ENCODE data around the gene SPATS2.

SPATS2 gene

GRCh38 chr12:49334226-49334625 lies 33.0 kb upstream of the SPATS2 start:
- DNase-seq (ENCODE audit: low read depth, low spot score): no peak
- Histone ChIP-seq H3K4me3 (no peak overlapping the region), H3K27ac (no peak overlapping the region), H3K36me3 (ENCODE audit: insufficient read depth, low read length) (peaks cover 15% of the 10 kb centered on the region; the same call in 1 of the 2 replicates), H3K9me3 (ENCODE audit: low read depth, low read length) (no peaks in the 10 kb centered on the region), H3K9ac (ENCODE audit: insufficient read length) (no peak overlapping the region)
- TF ChIP-seq EZH2 (IDR thresholded peaks at IDR 0.05) (no peak), FOXP2 (optimal IDR thresholded peaks at IDR 0.05; ENCODE audit: control extremely low read depth, extremely low read length, insufficient read depth) (no peak), POLR2AphosphoS5 (IDR thresholded peaks at IDR 0.05; ENCODE audit: borderline replicate concordance, low read depth, low read length) (no peak)

GRCh38 chr12:49334681-49335080 lies 32.6 kb upstream of the SPATS2 start:
- Histone ChIP-seq H3K4me3 (no peak overlapping the region), H3K9me3 (ENCODE audit: low read depth, low read length) (no peaks in the 10 kb centered on the region), H3K27ac (no peak overlapping the region), H3K36me3 (ENCODE audit: insufficient read depth, low read length) (peaks cover 11% of the 10 kb centered on the region; the same call in 1 of the 2 replicates), H3K9ac (ENCODE audit: insufficient read length) (no peak overlapping the region)
- TF ChIP-seq FOXP2 (optimal IDR thresholded peaks at IDR 0.05; ENCODE audit: control extremely low read depth, extremely low read length, insufficient read depth): no peak
- no peak for TF ChIP-seq EZH2 (IDR thresholded peaks at IDR 0.05)
- no peak for DNase-seq (ENCODE audit: low read depth, low spot score)

- TF ChIP-seq POLR2AphosphoS5 (IDR thresholded peaks at IDR 0.05; ENCODE audit: borderline replicate concordance, low read depth, low read length): no peak
- no peak for TF ChIP-seq FOXP2 (optimal IDR thresholded peaks at IDR 0.05; ENCODE audit: control extremely low read depth, extremely low read length, insufficient read depth)
- no peak for TF ChIP-seq EZH2 (IDR thresholded peaks at IDR 0.05)
These were observed 31.9 kb upstream of the SPATS2 start for GRCh38 chr12:49335118-49335954.

DNA sequence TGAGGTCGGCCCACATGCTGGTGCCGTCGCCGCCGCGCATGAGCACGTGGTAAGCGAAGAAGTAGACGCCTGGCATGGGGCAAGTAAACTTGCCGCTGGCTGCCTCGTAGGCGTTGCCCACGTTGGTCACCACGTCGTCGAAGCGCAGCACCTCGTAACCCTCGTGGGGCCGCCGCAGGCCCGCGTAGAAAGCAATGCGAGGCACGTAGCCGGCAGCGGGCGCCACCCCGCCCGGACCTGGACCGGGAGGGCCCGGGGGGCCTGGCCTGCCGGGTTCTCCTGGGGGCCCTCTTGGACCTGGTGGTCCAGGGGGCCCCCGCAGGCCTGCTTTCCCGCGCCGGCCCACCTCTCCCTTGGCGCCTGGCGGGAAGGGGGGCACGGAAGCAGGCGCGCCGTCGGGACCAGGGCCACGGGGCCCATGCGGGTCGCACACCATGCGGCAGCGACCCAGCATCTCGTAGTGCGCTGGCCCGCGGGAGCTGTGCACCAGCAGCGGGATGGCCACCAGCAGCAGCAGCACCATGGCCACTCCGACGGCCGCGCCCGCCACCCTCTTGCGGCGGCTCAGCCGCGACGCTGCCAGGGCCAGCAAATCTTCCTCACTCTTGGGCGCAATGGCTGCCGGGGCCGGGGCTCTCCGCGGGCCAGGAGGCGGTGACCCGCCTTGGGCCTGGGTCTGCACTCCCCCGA lies 31.2 kb upstream of the SPATS2 start:
- Histone ChIP-seq H3K36me3 (ENCODE audit: insufficient read depth, low read length) (no peaks in the 10 kb centered on the region), H3K27ac (no peak overlapping the region), H3K9me3 (ENCODE audit: low read depth, low read length) (no peaks in the 10 kb centered on the region), H3K9ac (ENCODE audit: insufficient read length) (no peak overlapping the region), H3K4me3 (peak overlapping the region; percentile 87)
- DNase-seq (ENCODE audit: low read depth, low spot score): no peak
- no peak for TF ChIP-seq EZH2 (IDR thresholded peaks at IDR 0.05)
- no peak for TF ChIP-seq FOXP2 (optimal IDR thresholded peaks at IDR 0.05; ENCODE audit: control extremely low read depth, extremely low read length, insufficient read depth)
- TF ChIP-seq POLR2AphosphoS5 (IDR thresholded peaks at IDR 0.05; ENCODE audit: borderline replicate concordance, low read depth, low read length): no peak

More at GRCh38 chr12:49335118-49335954, 31.9 kb upstream of the SPATS2 start:
- no peak overlapping the region for H3K27ac ChIP-seq
- no peak overlapping the region for H3K9ac ChIP-seq (ENCODE audit: insufficient read length)
- H3K36me3 ChIP-seq (ENCODE audit: insufficient read depth, low read length): peaks cover 4% of the 10 kb centered on the region; the same call in 1 of the 2 replicates
- DNase-seq (ENCODE audit: low read depth, low spot score): no peak
- H3K4me3 ChIP-seq: no peak overlapping the region
- no peaks in the 10 kb centered on the region for H3K9me3 ChIP-seq (ENCODE audit: low read depth, low read length)

DNA sequence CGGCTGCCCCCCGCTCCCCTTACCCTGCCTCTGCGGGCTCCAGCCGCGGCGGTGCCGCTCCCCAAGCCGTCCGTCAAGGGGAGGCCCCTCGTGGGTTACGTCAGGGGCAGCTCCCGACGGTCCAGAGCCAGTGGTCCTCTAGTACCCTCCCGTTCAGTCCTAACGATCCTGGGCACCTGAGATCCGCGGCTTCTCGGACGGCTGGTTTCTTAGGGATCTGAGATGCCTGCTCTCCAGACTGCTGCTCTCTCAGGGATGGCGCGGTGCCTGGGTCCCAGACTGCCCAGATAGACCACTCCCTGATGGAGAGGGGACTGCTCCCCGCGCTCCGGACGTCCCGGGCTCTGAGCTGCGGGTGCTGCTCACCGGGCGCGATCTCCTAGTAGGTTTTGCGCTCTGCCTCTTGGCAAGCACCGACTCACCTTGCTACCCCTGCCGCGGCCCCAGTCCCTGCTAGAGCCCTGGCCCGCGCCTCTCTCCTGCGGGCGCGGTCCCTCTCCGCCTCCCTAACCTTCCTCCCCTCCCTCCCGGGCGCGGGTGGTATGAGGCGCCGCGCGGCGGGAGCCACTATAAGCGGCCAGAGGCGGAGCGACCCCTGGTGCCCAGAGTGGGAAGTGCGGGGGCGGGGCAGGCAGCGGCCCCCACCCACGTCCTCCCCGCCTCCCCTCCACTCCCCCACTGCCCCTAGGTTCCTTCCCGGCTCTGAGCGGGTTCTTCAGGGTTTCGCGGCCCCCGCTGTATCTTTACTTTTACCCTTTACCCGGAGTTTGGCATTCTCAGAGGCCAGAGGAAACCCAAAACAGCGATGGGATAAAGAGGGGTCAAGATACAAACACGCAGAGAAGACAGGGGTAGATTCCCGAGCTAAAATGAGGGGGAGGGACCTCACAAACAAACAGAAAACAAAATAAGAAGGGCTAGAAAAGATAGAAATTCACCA lies 30.3 kb upstream of the SPATS2 start, which contains the start of gene C1QL4:
Gene C1QL4 (minus strand): TSS at position 544 of the 940 bp plus-strand sequence. CDS start 711 bp downstream, outside the sequence.
- Histone ChIP-seq H3K9ac (ENCODE audit: insufficient read length) (peak within 1 kb of the TSS; percentile 70), H3K27ac (peak within 1 kb of the TSS; percentile 49; the same call in 1 of the 2 replicates), H3K4me3 (peak within 1 kb of the TSS; percentile 87), H3K9me3 (ENCODE audit: low read depth, low read length) (no peaks in the 10 kb centered on the region), H3K36me3 (ENCODE audit: insufficient read depth, low read length) (no peaks in the 10 kb centered on the region)
- TF ChIP-seq POLR2AphosphoS5 (IDR thresholded peaks at IDR 0.05; ENCODE audit: borderline replicate concordance, low read depth, low read length) (peak; percentile 67), FOXP2 (optimal IDR thresholded peaks at IDR 0.05; ENCODE audit: control extremely low read depth, extremely low read length, insufficient read depth) (no peak), EZH2 (IDR thresholded peaks at IDR 0.05) (no peak)
- no peak for DNase-seq (ENCODE audit: low read depth, low spot score)

DNA sequence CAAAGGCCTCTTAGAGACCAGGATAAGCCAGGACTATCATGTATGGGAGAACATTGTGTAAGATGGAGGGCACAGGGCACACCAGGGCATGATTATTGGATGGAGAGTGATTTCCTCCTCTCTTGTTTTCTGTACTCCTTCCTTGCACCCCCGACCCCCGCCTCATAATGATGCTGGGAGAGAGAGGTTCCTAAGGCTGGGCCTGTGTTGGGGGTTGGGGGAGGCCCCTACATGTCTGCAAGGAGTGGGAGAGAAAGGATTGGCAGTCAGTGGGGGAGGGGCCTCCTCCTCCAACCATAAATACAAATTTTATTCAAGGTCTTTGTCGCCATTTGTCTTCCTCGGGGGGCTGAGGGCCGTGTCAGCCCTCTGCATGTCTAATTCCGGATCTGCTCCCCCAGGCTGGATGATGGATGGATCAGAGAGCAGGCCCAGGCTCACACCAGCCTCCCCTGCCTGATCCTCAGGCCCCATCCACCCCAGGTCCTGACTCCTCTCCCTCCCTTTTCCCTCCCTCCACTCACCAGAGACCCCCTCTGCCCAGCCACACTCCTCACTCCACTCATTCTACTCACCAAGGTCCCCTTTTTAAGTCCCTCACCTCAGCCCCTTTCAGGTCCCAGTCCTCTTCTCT lies 28.3 kb upstream of the SPATS2 start:
- Histone ChIP-seq H3K9ac (ENCODE audit: insufficient read length) (no peak overlapping the region), H3K27ac (peak overlapping the region; percentile 15; the same call in 1 of the 2 replicates), H3K36me3 (ENCODE audit: insufficient read depth, low read length) (no peaks in the 10 kb centered on the region), H3K4me3 (no peak overlapping the region), H3K9me3 (ENCODE audit: low read depth, low read length) (no peaks in the 10 kb centered on the region)
- no peak for DNase-seq (ENCODE audit: low read depth, low spot score)
- no peak for TF ChIP-seq FOXP2 (optimal IDR thresholded peaks at IDR 0.05; ENCODE audit: control extremely low read depth, extremely low read length, insufficient read depth)
- no peak for TF ChIP-seq POLR2AphosphoS5 (IDR thresholded peaks at IDR 0.05; ENCODE audit: borderline replicate concordance, low read depth, low read length)
- no peak for TF ChIP-seq EZH2 (IDR thresholded peaks at IDR 0.05)

DNA sequence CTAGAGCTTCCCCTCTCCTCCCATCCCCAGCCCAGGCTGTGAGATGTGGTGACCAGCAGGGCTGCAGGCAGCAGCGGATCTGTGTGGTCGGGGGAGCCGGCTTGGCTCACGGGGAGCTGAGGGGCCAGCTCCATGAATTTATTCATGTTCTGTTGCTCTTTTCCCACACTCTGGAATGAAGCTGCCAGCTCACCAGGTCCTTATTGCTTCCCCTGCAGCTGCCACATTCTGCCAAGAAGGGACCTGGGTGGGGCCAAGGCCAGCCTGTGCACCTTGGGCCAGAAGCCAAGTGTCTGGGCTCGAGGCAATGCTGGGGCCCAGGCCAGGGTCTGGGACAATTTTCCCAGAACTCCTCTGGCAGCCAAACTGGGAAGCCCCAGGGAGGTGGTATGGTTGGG lies 27.8 kb upstream of the SPATS2 start:
- Histone ChIP-seq H3K36me3 (ENCODE audit: insufficient read depth, low read length) (no peaks in the 10 kb centered on the region), H3K4me3 (no peak overlapping the region), H3K9me3 (ENCODE audit: low read depth, low read length) (no peaks in the 10 kb centered on the region), H3K9ac (ENCODE audit: insufficient read length) (no peak overlapping the region), H3K27ac (peak overlapping the region; percentile 15; the same call in 1 of the 2 replicates)
- TF ChIP-seq EZH2 (IDR thresholded peaks at IDR 0.05): no peak
- no peak for DNase-seq (ENCODE audit: low read depth, low spot score)

Measured in SK-N-MC (cell line).